Endothelial cell of umbilical vein (primary cell): ENCODE measurements around the gene INTS14. TPM values are rescaled to one million over a fixed set of nuclear protein-coding genes. Genes with fewer than 3 reads are reported as not detected.

Experiments used
- BruUV-seq: library from RNA; stranded (reverse); fragments of 400-500 nt; replicated peaks from 2 replicates; lab custom pipeline; 2021; lab: Mats Ljungman, UMichigan
- CTCF ChIA-PET: fragments of 300-600, 350-600 bp; sonication (Branson Sonifier 250); formaldehyde crosslinking; loops from one replicate; lab custom pipeline; 2021; ENCODE audit warnings: antibody characterized with exemption, inconsistent platforms; lab: Charles Lee
- POLR2A ChIA-PET: fragments of 300-600, 350-600 bp; sonication (Branson Sonifier 250); formaldehyde crosslinking; loops from one replicate; lab custom pipeline; 2021; ENCODE audit warnings: antibody characterized with exemption, inconsistent platforms; lab: Charles Lee
- DNase-seq: peaks from one replicate; pipeline ENCODE4 v3.0.0-alpha.2; 2011; ENCODE audit warnings: low read depth, low spot score
- FAIRE-seq: peaks from 2 replicates; lab custom pipeline; 2011; peaks lifted over from hg19 to GRCh38; lab: Jason Lieb, UNC
- H2AFZ ChIP-seq: 2 replicates; pipeline ENCODE4 v1.6.0; 2012; ENCODE audit warnings: low read depth, low read length, control low read depth, inconsistent platforms
- H3K27ac ChIP-seq: 2 replicates; pipeline ENCODE4 v1.5.1; 2011; ENCODE audit warnings: low read depth, mild to moderate bottlenecking, control low read depth, low read length, moderate library complexity; ENCODE audit not compliant: insufficient read depth
- H3K27me3 ChIP-seq, 2 experiments: 2 replicates each; pipeline versions ENCODE4 v1.6.0 to v1.6.1; 2011; ENCODE audit warnings: low read length in 2 of 2, mixed read lengths in 1 of 2; ENCODE audit not compliant: control insufficient read depth in 2 of 2, insufficient read depth in 2 of 2
- H3K36me3 ChIP-seq, 2 experiments: 2 replicates in 1 of 2; 3 replicates in 1 of 2; pipeline ENCODE4 v1.5.1; 2011; ENCODE audit warnings: low read length in 2 of 2, mild to moderate bottlenecking in 1 of 2, moderate library complexity in 1 of 2; ENCODE audit not compliant: control insufficient read depth in 2 of 2, insufficient read depth in 2 of 2; ENCODE audit errors: extremely low read depth in 1 of 2
- H3K4me1 ChIP-seq: 3 replicates; pipeline ENCODE4 v1.5.1; 2011; ENCODE audit warnings: mild to moderate bottlenecking, low read length; ENCODE audit not compliant: control insufficient read depth, insufficient read depth; ENCODE audit errors: extremely low read depth
- H3K4me2 ChIP-seq: 2 replicates; pipeline ENCODE4 v1.6.1; 2011; ENCODE audit warnings: low read length, control low read depth, mixed read lengths; ENCODE audit not compliant: insufficient read depth
- H3K4me3 ChIP-seq, 3 experiments: fragments of 200-600 bp in 1 of 3; sonication (generic), shearing (Covaris generic) in 1 of 3; replicated peaks in 1 of 3; 2 replicates each; pipeline ENCODE4 v1.5.1; 2011 to 2016; ENCODE audit warnings: control low read depth in 3 of 3, low read length in 3 of 3, mild to moderate bottlenecking in 2 of 3, inconsistent platforms in 1 of 3, low read depth in 1 of 3, moderate library complexity in 1 of 3; ENCODE audit not compliant: insufficient read depth in 1 of 3
- H3K79me2 ChIP-seq: 2 replicates; pipeline ENCODE4 v1.6.0; 2012; ENCODE audit warnings: low read length, inconsistent platforms; ENCODE audit not compliant: control insufficient read depth, insufficient read depth
- H3K9ac ChIP-seq: replicated peaks from 2 replicates; pipeline ENCODE3; 2011; ENCODE audit warnings: low read length, control low read depth; ENCODE audit not compliant: insufficient read depth; ENCODE audit errors: extremely low read depth
- H3K9me1 ChIP-seq: replicated peaks from 3 replicates; pipeline ENCODE4 v1.6.0; 2011; ENCODE audit warnings: mild to moderate bottlenecking, low read length; ENCODE audit not compliant: control insufficient read depth, insufficient read depth; ENCODE audit errors: extremely low read depth
- H3K9me3 ChIP-seq: replicated peaks from 2 replicates; pipeline ENCODE4 v1.5.1; 2012; ENCODE audit warnings: low read length, inconsistent platforms; ENCODE audit not compliant: control insufficient read depth, insufficient read depth
- H4K20me1 ChIP-seq: replicated peaks from 2 replicates; pipeline ENCODE3; 2011; ENCODE audit warnings: mild to moderate bottlenecking, low read length; ENCODE audit not compliant: control insufficient read depth, insufficient read depth; ENCODE audit errors: extremely low read depth
- EZH2 ChIP-seq: IDR thresholded peaks from 2 replicates; pipeline ENCODE4 v1.6.1; 2012; ENCODE audit warnings: borderline replicate concordance, low read depth, mild to moderate bottlenecking, moderate library complexity, low read length, inconsistent platforms; ENCODE audit not compliant: severe bottlenecking
- FOS ChIP-seq: IDR thresholded peaks from 2 replicates; pipeline ENCODE4 v1.6.1; 2011; ENCODE audit warnings: mild to moderate bottlenecking, low read length, moderate library complexity, borderline replicate concordance; ENCODE audit not compliant: insufficient read depth
- GATA2 ChIP-seq: IDR thresholded peaks from 2 replicates; pipeline ENCODE4 v1.7.0; 2011; ENCODE audit warnings: low read depth, mild to moderate bottlenecking, moderate library complexity, mixed read lengths, low read length; ENCODE audit not compliant: insufficient read length, insufficient read depth
- JUN ChIP-seq: IDR thresholded peaks from 2 replicates; pipeline ENCODE4 v1.6.1; 2011; ENCODE audit warnings: borderline replicate concordance, low read depth; ENCODE audit not compliant: insufficient read length, insufficient read depth
- MYC ChIP-seq: IDR thresholded peaks from one replicate; pipeline ENCODE4 v1.6.1; 2011; ENCODE audit warnings: mild to moderate bottlenecking, low read depth, low read length
- POLR2A ChIP-seq: IDR thresholded peaks from 2 replicates; pipeline ENCODE4 v1.6.1; 2012; ENCODE audit warnings: low read depth, mild to moderate bottlenecking, control low read depth, low read length
- POLR2AphosphoS5 ChIP-seq: IDR thresholded peaks from 2 replicates; pipeline ENCODE4 v1.6.1; 2012; ENCODE audit warnings: low read depth, mild to moderate bottlenecking, control low read depth, low read length, moderate library complexity; ENCODE audit not compliant: insufficient read depth
- dilution Hi-C: fragments of 300-500 bp; cut with MboI; formaldehyde crosslinking; loops from one replicate; pipeline ENCODE4 v1.15.0; 2019; ENCODE audit warnings: low sequenced_read_pairs; ENCODE audit not compliant: extremely low pct_ligation_motif_present
- intact Hi-C: fragments of 100-400 bp; cut with micrococcal nuclease; formaldehyde crosslinking; loops from one replicate; pipeline ENCODE4 v1.10.0; 2022
- polyA plus RNA-seq, 4 experiments: library from polyadenylated mRNA; depleted of rRNA in 3 of 4; stranded (reverse) in 3 of 4; unstranded in 1 of 4; fragments of >200 nt; gene quantifications; 2 replicates each; pipeline versions ENCODE4 v1.2.1 to v1.2.3, GENCODE V29; 2011 to 2012; ENCODE audit warnings: missing spikeins in 1 of 4
- total RNA-seq: library from RNA; stranded (reverse); gene quantifications from 2 replicates; pipeline ENCODE4 v1.2.3, GENCODE V29; 2021
- TF ChIP-seq, protein P1 (sequence below), 2 donors: IDR thresholded peaks; 1 replicate in 1 of 2; 2 replicates in 1 of 2; pipeline ENCODE4 v1.5.1; 2011; ENCODE audit warnings: low read length in 2 of 2, mild to moderate bottlenecking in 2 of 2, moderate library complexity in 2 of 2, control low read depth in 1 of 2, inconsistent platforms in 1 of 2, low read depth in 1 of 2; ENCODE audit not compliant: insufficient read depth in 1 of 2; ENCODE audit errors: extremely low read depth in 1 of 2
- TF ChIP-seq, protein P2 (sequence below): IDR thresholded peaks from 2 replicates; pipeline ENCODE4 v1.6.1; 2011; ENCODE audit not compliant: insufficient read depth, insufficient read length

The INTS14 gene
- total and polyA plus RNA-seq, 2 donors (not counting 3 experiments of a cell fraction or from before 2014, with no cell fraction given): 41.7 to 52.6 TPM

DNA sequence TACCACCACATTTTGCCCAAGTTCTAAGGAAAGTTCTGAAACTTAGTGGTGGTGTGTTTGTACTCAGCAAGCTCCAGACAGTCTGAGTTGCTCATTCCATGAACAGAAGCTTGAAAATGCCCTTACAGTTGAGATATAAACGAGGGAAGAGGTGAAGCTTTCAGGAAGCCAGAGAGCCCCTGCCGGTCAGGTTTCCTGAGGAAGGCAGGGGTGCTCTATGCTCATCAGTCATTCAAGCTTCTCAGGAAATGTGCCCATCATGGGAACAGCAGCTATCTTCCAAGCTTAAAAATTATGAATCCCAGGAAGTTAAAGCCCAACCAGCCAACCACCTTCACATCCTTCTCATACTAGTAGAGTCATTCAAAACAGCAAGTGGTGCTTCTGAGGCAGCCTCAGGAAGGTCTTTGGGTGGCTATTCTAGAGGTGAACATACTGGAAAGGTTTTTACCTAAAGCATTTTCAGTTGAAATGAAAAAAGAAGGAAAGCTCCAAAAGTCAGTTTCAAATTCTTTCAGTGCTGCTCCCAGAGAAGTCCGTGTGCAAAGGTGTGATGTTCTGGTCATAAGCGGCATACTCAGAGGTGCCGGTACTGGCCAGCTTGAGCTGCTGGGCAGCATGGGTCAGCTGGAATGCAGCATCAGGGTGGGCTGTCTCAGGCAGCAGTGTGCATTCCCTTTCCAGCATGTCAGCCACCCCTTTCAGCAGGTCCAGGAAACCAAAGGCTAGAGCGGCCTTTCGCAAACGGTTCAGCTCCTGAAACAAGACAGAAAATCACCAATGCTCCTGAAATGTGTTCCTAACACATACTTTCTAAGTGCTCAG, 31.8 kb downstream of the INTS14 start:
- Histone ChIP-seq H3K9me1 (no peaks in the 10 kb centered on the region), H3K4me1 (peaks cover 45% of the 10 kb centered on the region), H3K4me3 (no peak overlapping the region), H3K36me3 (peaks cover 5 to 10% of the 10 kb centered on the region in 2 experiments), H4K20me1 (no peaks in the 10 kb centered on the region), H3K9ac (no peak overlapping the region), H3K27me3 (no peaks in the 10 kb centered on the region), H3K27ac (no peak overlapping the region), H3K79me2 (no peaks in the 10 kb centered on the region), H3K4me2 (no peak overlapping the region), H2AFZ (no peak overlapping the region), H3K9me3 (no peaks in the 10 kb centered on the region)
- CTCF ChIA-PET: interaction anchor here (0.7 to 1.4 kb wide), 3 partner anchors 12 to 49 kb away, joined by 3 to 4 read pairs (median 3); partner anchors contain the start of gene HACD3
- DNase-seq: peak; percentile 23
- TF ChIP-seq MYC (no peak), POLR2A (no peak), GATA2 (no peak), EZH2 (no peak), POLR2AphosphoS5 (no peak), JUN (no peak), FOS (no peak)
- TF ChIP-seq, protein P1, sequence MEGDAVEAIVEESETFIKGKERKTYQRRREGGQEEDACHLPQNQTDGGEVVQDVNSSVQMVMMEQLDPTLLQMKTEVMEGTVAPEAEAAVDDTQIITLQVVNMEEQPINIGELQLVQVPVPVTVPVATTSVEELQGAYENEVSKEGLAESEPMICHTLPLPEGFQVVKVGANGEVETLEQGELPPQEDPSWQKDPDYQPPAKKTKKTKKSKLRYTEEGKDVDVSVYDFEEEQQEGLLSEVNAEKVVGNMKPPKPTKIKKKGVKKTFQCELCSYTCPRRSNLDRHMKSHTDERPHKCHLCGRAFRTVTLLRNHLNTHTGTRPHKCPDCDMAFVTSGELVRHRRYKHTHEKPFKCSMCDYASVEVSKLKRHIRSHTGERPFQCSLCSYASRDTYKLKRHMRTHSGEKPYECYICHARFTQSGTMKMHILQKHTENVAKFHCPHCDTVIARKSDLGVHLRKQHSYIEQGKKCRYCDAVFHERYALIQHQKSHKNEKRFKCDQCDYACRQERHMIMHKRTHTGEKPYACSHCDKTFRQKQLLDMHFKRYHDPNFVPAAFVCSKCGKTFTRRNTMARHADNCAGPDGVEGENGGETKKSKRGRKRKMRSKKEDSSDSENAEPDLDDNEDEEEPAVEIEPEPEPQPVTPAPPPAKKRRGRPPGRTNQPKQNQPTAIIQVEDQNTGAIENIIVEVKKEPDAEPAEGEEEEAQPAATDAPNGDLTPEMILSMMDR (IDR thresholded peaks at IDR 0.05; ENCODE audit: extremely low read depth in 1 of 2, insufficient read depth in 1 of 2, low read depth in 1 of 2, low read length in 2 of 2): no peak
- TF ChIP-seq, protein P2, sequence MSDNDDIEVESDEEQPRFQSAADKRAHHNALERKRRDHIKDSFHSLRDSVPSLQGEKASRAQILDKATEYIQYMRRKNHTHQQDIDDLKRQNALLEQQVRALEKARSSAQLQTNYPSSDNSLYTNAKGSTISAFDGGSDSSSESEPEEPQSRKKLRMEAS: no peak
- dilution Hi-C loops (no loop called here), intact Hi-C loops (no loop called here)
- BruUV-seq: TSS peak; percentile 31
- POLR2A ChIA-PET: no interaction called here
- FAIRE-seq: no peak
